Esophagus muscularis mucosa (tissue), 4 donors: Measurements from ENCODE around the gene DNA2. TPM values are rescaled to one million over a fixed set of nuclear protein-coding genes. Genes with fewer than 3 reads are reported as not detected.

Source experiments
- DNase-seq: peaks from one replicate; pipeline ENCODE4 v3.0.0-alpha.2; 2017; ENCODE audit errors: extremely low spot score
- H3K27ac ChIP-seq, 4 donors: fragments of 200-600 bp; sonication (generic); replicated peaks in 1 of 4; 1 replicate in 3 of 4; 2 replicates in 1 of 4; pipeline ENCODE4 v1.5.1; 2016 to 2019; ENCODE audit warnings: mild to moderate bottlenecking in 1 of 4
- H3K27me3 ChIP-seq, 4 donors: fragments of 200-600 bp; sonication (generic); one replicate each; pipeline versions ENCODE4 v1.5.1 to v1.6.0; 2016 to 2019
- H3K36me3 ChIP-seq, 4 donors: fragments of 200-600 bp; sonication (generic); one replicate each; pipeline ENCODE4 v1.5.1; 2016 to 2019
- H3K4me1 ChIP-seq, 4 donors: fragments of 200-600 bp; sonication (generic); one replicate each; pipeline ENCODE4 v1.5.1; 2016 to 2019
- H3K4me3 ChIP-seq, 4 donors: fragments of 200-600 bp; sonication (generic); 1 replicate in 2 of 4; 2 replicates in 2 of 4; pipeline ENCODE4 v1.5.1; 2016 to 2019; ENCODE audit warnings: mild to moderate bottlenecking in 4 of 4, moderate library complexity in 1 of 4
- H3K9me3 ChIP-seq, 4 donors: fragments of 200-600 bp; sonication (generic); 1 replicate in 3 of 4; 2 replicates in 1 of 4; pipeline ENCODE4 v1.5.1; 2016 to 2019
- CTCF ChIP-seq, 3 experiments: fragments of 200-600 bp in 2 of 3; fragments of 450-650 bp in 1 of 3; sonication (generic) in 2 of 3; IDR thresholded peaks; one replicate each; pipeline ENCODE4 v1.5.1; 2017 to 2019; ENCODE audit warnings: antibody characterized with exemption in 3 of 3, mild to moderate bottlenecking in 2 of 3, moderate library complexity in 1 of 3
- EP300 ChIP-seq: sonication (generic); formaldehyde crosslinking; IDR thresholded peaks from one replicate; pipeline ENCODE4 v1.6.1; 2017; ENCODE audit warnings: antibody characterized with exemption
- POLR2A ChIP-seq: fragments of 450-650 bp; IDR thresholded peaks from one replicate; pipeline ENCODE4 v1.6.1; 2017; ENCODE audit warnings: antibody characterized with exemption, moderate library complexity, mild to moderate bottlenecking, low read depth
- POLR2AphosphoS5 ChIP-seq, 2 donors: sonication (generic); formaldehyde crosslinking; IDR thresholded peaks; one replicate each; pipeline ENCODE4 v1.6.1; 2017; ENCODE audit warnings: antibody characterized with exemption in 2 of 2
- WGBS: methylation state at CpG from one replicate; pipeline ENCODE4 v1.1.5; 2018; 5-methylcytosine and 5-hydroxymethylcytosine counted together
- intact Hi-C: fragments of 100-400 bp; cut with DNase I; formaldehyde crosslinking; loops from one replicate; pipeline ENCODE4 v1.15.1; 2023
- total RNA-seq, 4 donors: library from RNA; depleted of rRNA; stranded (reverse); fragments of >200 nt; gene quantifications; one replicate each; pipeline versions ENCODE4 v1.1.0 to v1.2.1, GENCODE V29; 2016

DNA2 gene
- total RNA-seq, 4 donors from 2014 or later = 2.0 to 2.9 (median 2.6) TPM

DNA sequence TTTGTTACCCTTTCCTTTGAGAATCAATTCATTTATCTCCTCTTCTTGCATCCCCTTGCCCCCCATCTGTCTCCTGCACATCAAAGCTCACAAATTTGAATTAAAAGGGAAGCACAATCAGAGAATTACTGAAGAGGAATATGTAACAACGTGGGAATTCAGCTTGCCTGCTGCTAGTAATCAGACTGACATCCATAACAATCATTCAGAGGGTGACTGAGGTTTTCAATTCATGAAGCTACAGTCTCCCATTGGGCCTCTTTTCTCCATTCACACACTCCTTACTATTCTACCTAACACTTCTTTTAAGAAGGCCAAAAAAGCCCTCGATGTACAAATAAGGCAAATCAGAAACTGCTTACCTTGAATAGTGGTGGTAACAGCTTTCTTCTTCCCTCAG is 24.3 kb upstream of the DNA2 start:
- no peaks in the 10 kb centered on the region for H3K27me3 ChIP-seq
- 53% methylated on average over 2 of the region's 2 CpGs for WGBS
- intact Hi-C loops = no loop called here
- no peak overlapping the region for H3K27ac ChIP-seq
- H3K9me3 ChIP-seq = no peaks in the 10 kb centered on the region
- DNase-seq = no peak
- H3K36me3 ChIP-seq = peaks cover 18 to 92% (median 54%) of the 10 kb centered on the region in 4 donors
- no peak overlapping the region for H3K4me3 ChIP-seq
- H3K4me1 ChIP-seq = no peaks in the 10 kb centered on the region
- no peak for TF ChIP-seq POLR2A
- no peak for TF ChIP-seq CTCF (IDR thresholded peaks at IDR 0.05)
- TF ChIP-seq POLR2AphosphoS5 (IDR thresholded peaks at IDR 0.05) = no peak
- no peak for TF ChIP-seq EP300

GRCh38 chr10:68492118-68492517 is 20.3 kb upstream of the DNA2 start:
- no peak overlapping the region for H3K4me3 ChIP-seq
- TF ChIP-seq POLR2AphosphoS5 (IDR thresholded peaks at IDR 0.05) = no peak
- TF ChIP-seq POLR2A = no peak
- no peak for TF ChIP-seq EP300
- no peak for TF ChIP-seq CTCF (IDR thresholded peaks at IDR 0.05)
- peaks cover 32 to 96% (median 59%) of the 10 kb centered on the region in 4 donors for H3K36me3 ChIP-seq
- H3K4me1 ChIP-seq = no peaks in the 10 kb centered on the region
- no peaks in the 10 kb centered on the region for H3K27me3 ChIP-seq
- no peak overlapping the region for H3K27ac ChIP-seq
- DNase-seq = no peak
- no peaks in the 10 kb centered on the region for H3K9me3 ChIP-seq
- 67% methylated on average over 2 of the region's 2 CpGs for WGBS
- intact Hi-C loops = no loop called here

DNA sequence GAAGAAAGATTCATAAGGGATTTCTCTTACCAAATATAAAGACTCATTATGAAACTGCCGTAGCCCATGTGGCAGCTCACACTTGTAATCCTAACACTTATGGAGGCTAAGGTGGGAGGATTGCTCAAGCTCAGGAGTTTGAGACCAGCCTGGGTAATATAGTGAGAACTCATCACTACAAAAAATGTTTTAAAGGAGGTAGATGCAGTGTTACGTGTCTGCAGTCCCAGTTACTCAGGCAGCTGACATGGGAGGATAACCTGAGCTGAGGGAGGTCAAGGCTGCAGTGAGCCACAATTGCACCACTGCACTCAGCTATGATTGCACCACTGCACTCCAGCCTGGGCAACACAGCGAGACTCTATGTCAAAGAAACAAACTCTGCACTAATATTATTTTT is 18.1 kb upstream of the DNA2 start:
- Histone ChIP-seq H3K9me3 (no peaks in the 10 kb centered on the region), H3K36me3 (peaks cover 50 to 100% (median 79%) of the 10 kb centered on the region in 4 donors), H3K4me1 (no peaks in the 10 kb centered on the region), H3K27ac (no peak overlapping the region), H3K4me3 (no peak overlapping the region), H3K27me3 (no peaks in the 10 kb centered on the region)
- TF ChIP-seq POLR2A (no peak), CTCF (IDR thresholded peaks at IDR 0.05) (no peak), EP300 (no peak), POLR2AphosphoS5 (IDR thresholded peaks at IDR 0.05) (no peak)
- intact Hi-C loops = no loop called here
- WGBS = 79% methylated on average over 3 of the region's 3 CpGs
- DNase-seq = no peak

DNA sequence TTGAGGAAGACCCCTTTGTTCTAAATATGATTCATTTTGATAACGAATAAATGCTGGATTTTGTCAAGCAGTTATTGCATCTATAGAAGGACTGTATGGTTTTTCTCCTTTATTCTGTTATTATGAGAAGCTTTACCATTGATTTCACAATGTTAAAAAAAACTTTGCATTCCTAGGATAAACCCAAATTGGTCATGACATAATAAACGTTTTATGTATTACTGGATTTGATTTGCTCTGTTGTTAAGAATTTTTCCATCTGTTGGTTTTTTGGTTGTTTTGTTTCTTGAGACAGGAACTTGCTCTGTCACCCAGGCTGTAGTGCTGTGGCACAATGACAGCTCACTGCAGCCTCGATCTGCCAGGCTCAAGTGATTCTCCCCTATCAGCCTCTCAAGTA is 2.2 kb upstream of the DNA2 start:
- no peak for DNase-seq
- Histone ChIP-seq H3K36me3 (peaks cover 0 to 2% (median 0%) of the 10 kb centered on the region in 4 donors), H3K4me3 (no peak overlapping the region), H3K9me3 (no peaks in the 10 kb centered on the region), H3K27me3 (no peaks in the 10 kb centered on the region), H3K4me1 (peaks cover 7 to 18% (median 15%) of the 10 kb centered on the region in 4 donors), H3K27ac (no peak overlapping the region)
- 66% methylated on average over 3 of the region's 3 CpGs for WGBS
- no peak for TF ChIP-seq POLR2AphosphoS5 (IDR thresholded peaks at IDR 0.05)
- TF ChIP-seq CTCF (IDR thresholded peaks at IDR 0.05) = no peak
- intact Hi-C loops = no loop called here

- peak overlapping the region; percentile 64 to 82 (median 66) for H3K4me3 ChIP-seq
- no peak for TF ChIP-seq POLR2A
- TF ChIP-seq CTCF (IDR thresholded peaks at IDR 0.05) = no peak
- no peak for TF ChIP-seq EP300
- TF ChIP-seq POLR2AphosphoS5 (IDR thresholded peaks at IDR 0.05) = no peak
- H3K27ac ChIP-seq = peak overlapping the region in 1 of 4 donors; percentile 60
Measured at GRCh38 chr10:68471063-68471585, 649 bp downstream of the DNA2 start.

More at GRCh38 chr10:68471063-68471585, 649 bp downstream of the DNA2 start:
- Histone ChIP-seq H3K9me3 (no peaks in the 10 kb centered on the region), H3K4me1 (peaks cover 7 to 18% (median 15%) of the 10 kb centered on the region in 4 donors), H3K36me3 (peaks cover 0 to 4% (median 0%) of the 10 kb centered on the region in 4 donors), H3K27me3 (no peaks in the 10 kb centered on the region)
- intact Hi-C loops = no loop called here
- 2% methylated on average over 14 of the region's 14 CpGs for WGBS
- DNase-seq = no peak
